ENCODE data around the gene TBCC.

TBCC gene

GRCh38 chr6:42756722-42757121 lies 10.8 kb upstream of the TBCC start:
- DNase-seq (ENCODE audit: extremely low spot score) = no peak
- POLR2A ChIA-PET = no interaction called here
- CTCF ChIA-PET = no interaction called here
- no peak for TF ChIP-seq CTCF (IDR thresholded peaks at IDR 0.05; ENCODE audit: control extremely low read depth, extremely low read depth, low read depth, missing control alignments)

- CTCF ChIA-PET = interaction anchor here (1.1 to 1.4 kb wide), 2 partner anchors 12 to 16 kb away, joined by 3 read pairs; no protein-coding TSS in a partner anchor
Measured at GRCh38 chr6:42754759-42755158, 8.9 kb upstream of the TBCC start.

DNA sequence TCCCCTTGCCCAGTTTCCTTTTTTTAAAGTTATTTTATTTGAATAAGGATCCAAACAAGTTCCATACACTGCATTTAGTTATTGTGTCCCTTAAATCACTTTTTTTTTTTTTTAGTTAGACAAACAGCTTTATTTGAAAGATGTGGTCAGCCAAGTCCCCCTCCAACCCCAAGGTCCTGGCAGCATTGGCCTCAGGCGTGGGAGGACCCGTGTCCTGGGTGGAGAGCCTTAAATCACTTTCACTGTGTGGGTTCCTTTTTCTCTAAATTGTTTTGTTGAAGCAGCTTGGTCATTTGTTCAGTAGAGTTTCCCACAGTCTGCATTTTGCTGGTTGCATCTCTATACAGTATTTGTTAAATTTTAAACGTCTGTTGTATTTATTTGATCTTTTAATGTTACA lies 5.2 kb upstream of the TBCC start:
- ChIA-PET CTCF (interaction anchor here (1.4 kb wide), 1 partner anchor 18 kb away, joined by 3 read pairs; no protein-coding TSS in a partner anchor), POLR2A (no interaction called here)
- no peak for TF ChIP-seq CTCF (IDR thresholded peaks at IDR 0.05; ENCODE audit: control extremely low read depth, extremely low read depth, low read depth, missing control alignments)
- DNase-seq (ENCODE audit: extremely low spot score) = no peak

More at GRCh38 chr6:42754759-42755158, 8.9 kb upstream of the TBCC start:
- DNase-seq (ENCODE audit: extremely low spot score) = no peak
- TF ChIP-seq CTCF (IDR thresholded peaks at IDR 0.05; ENCODE audit: control extremely low read depth, extremely low read depth, low read depth, missing control alignments) = no peak
- POLR2A ChIA-PET = no interaction called here

GRCh38 chr6:42748203-42748898 lies 2.4 kb upstream of the TBCC start:
- ChIA-PET CTCF (interaction anchor here (1.1 to 6.2 kb wide), 9 partner anchors 10 to 86 kb away, joined by 3 to 26 read pairs (median 4); no protein-coding TSS in a partner anchor), POLR2A (interaction anchor here (0.7 kb wide), 2 partner anchors 20 to 107 kb away, joined by 6 to 9 read pairs; no protein-coding TSS in a partner anchor)
- DNase-seq (ENCODE audit: extremely low spot score) = no peak
- TF ChIP-seq CTCF (IDR thresholded peaks at IDR 0.05; ENCODE audit: control extremely low read depth, extremely low read depth, low read depth, missing control alignments) = no peak

DNA sequence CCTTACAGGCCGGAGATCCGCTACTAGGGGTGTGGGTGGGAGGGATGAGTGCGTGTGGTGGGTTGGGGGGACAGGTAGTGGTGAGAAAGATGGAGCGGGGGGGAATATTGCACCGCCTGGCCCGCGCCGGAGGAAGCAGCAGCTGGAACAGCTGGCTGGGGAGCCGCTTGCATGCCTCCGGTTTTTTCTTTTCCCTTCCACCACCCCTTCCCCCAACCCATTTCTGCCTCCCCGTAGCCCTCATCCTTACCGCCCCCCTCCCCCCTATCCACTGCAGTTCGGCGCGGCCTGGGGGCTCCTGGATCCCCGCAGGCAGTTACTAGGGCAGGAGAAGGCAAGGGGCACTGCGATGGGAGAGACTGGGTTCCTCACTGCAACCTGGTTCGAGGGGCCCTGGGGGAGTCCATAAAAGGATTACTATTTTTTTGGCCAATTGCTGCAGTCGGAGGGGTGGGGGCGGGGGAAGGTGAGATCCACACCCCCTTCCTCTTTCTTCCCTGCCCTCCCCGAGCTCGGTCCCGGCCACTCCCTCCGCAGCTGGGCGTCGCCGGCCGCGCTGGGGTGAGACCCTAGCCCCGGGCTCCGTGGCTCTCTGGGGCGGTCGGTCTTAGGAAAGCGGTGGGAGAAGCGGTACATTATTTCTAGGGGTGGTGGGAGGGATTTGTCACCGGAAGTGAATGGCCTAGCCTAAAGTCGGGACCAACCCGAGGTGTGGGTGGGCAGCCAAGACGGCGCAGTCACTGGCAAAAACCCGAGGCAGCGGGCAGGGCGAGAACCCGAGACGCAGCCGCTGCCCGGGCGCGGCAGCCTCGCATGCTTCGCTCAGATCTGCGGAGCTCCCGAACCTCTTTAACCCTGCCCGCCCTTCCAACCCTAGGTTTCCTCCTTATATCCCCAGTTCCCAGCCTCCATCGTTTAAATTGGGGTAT lies 824 bp upstream of the TBCC start:
- no peak for TF ChIP-seq CTCF (IDR thresholded peaks at IDR 0.05; ENCODE audit: control extremely low read depth, extremely low read depth, low read depth, missing control alignments)
- ChIA-PET POLR2A (interaction anchor here (0.6 to 2.1 kb wide), 10 partner anchors 17 to 182 kb away, joined by 3 to 22 read pairs (median 8); partner anchors contain the start of genes CNPY3 and RPL7L1), CTCF (interaction anchor here (1.1 to 9.9 kb wide), 7 partner anchors 12 to 184 kb away, joined by 3 to 84 read pairs (median 4); no protein-coding TSS in a partner anchor)
- peak; percentile 92 for DNase-seq (ENCODE audit: extremely low spot score)

- TF ChIP-seq CTCF (IDR thresholded peaks at IDR 0.05; ENCODE audit: control extremely low read depth, extremely low read depth, low read depth, missing control alignments) = no peak
- ChIA-PET POLR2A (interaction anchor here (0.6 to 2.1 kb wide), 4 partner anchors 15 to 175 kb away, joined by 3 to 9 read pairs (median 4); no protein-coding TSS in a partner anchor), CTCF (interaction anchor here (0.9 to 9.9 kb wide), 6 partner anchors 11 to 86 kb away, joined by 3 to 84 read pairs (median 3); no protein-coding TSS in a partner anchor)
- DNase-seq (ENCODE audit: extremely low spot score) = no peak
Measured at GRCh38 chr6:42745083-42745639, 742 bp downstream of the TBCC start.
